ENCODE measurements around the gene WDR18. TPM values are rescaled to one million over a fixed set of nuclear protein-coding genes. Genes with fewer than 3 reads are reported as not detected.

Gene WDR18
- polyA plus RNA-seq, 1 experiment: 44.3 TPM

- ChIA-PET POLR2A (no interaction called here), CTCF (interaction anchor here (1.2 kb wide), 1 partner anchor 8 kb away, joined by 3 read pairs; no protein-coding TSS in a partner anchor)
- Histone ChIP-seq H3K36me3 (ENCODE audit: control insufficient read depth, insufficient read depth, low read length) (peaks cover 24% of the 10 kb centered on the region), H3K27me3 (ENCODE audit: control insufficient read depth, insufficient read depth, low read length) (no peaks in the 10 kb centered on the region), H3K4me3 (ENCODE audit: low read depth, low read length) (no peak overlapping the region)
- DNase-seq (ENCODE audit: low read depth): no peak
- no peak for TF ChIP-seq CTCF (IDR thresholded peaks at IDR 0.05; ENCODE audit: insufficient read depth, low read depth, low read length)
Measured at GRCh38 chr19:958967-959855, 24.9 kb upstream of the WDR18 start.

GRCh38 chr19:960020-960419 lies 24.1 kb upstream of the WDR18 start:
- CTCF ChIA-PET: no interaction called here
- H3K27me3 ChIP-seq (ENCODE audit: control insufficient read depth, insufficient read depth, low read length): no peaks in the 10 kb centered on the region
- POLR2A ChIA-PET: no interaction called here
- DNase-seq (ENCODE audit: low read depth): no peak
- H3K36me3 ChIP-seq (ENCODE audit: control insufficient read depth, insufficient read depth, low read length): peaks cover 32% of the 10 kb centered on the region
- no peak for TF ChIP-seq CTCF (IDR thresholded peaks at IDR 0.05; ENCODE audit: insufficient read depth, low read depth, low read length)
- no peak overlapping the region for H3K4me3 ChIP-seq (ENCODE audit: low read depth, low read length)

GRCh38 chr19:960601-960938 lies 23.6 kb upstream of the WDR18 start:
- ChIA-PET POLR2A (no interaction called here), CTCF (no interaction called here)
- no peak overlapping the region for H3K4me3 ChIP-seq (ENCODE audit: low read depth, low read length)
- no peaks in the 10 kb centered on the region for H3K27me3 ChIP-seq (ENCODE audit: control insufficient read depth, insufficient read depth, low read length)
- no peak for DNase-seq (ENCODE audit: low read depth)
- peaks cover 35% of the 10 kb centered on the region for H3K36me3 ChIP-seq (ENCODE audit: control insufficient read depth, insufficient read depth, low read length)
- no peak for TF ChIP-seq CTCF (IDR thresholded peaks at IDR 0.05; ENCODE audit: insufficient read depth, low read depth, low read length)

- H3K4me3 ChIP-seq (ENCODE audit: low read depth, low read length): no peak overlapping the region
- H3K36me3 ChIP-seq (ENCODE audit: control insufficient read depth, insufficient read depth, low read length): peaks cover 40% of the 10 kb centered on the region
- DNase-seq (ENCODE audit: low read depth): no peak
- CTCF ChIA-PET: interaction anchor here (0.7 to 1.0 kb wide), 2 partner anchors 20 to 22 kb away, joined by 3 to 4 read pairs; partner anchors contain the start of gene WDR18
- no peaks in the 10 kb centered on the region for H3K27me3 ChIP-seq (ENCODE audit: control insufficient read depth, insufficient read depth, low read length)
- POLR2A ChIA-PET: interaction anchor here (0.6 kb wide), 1 partner anchor 12 kb away, joined by 12 read pairs; no protein-coding TSS in a partner anchor
- no peak for TF ChIP-seq CTCF (IDR thresholded peaks at IDR 0.05; ENCODE audit: insufficient read depth, low read depth, low read length)
Measured at GRCh38 chr19:961866-962620, 22.1 kb upstream of the WDR18 start.

GRCh38 chr19:962683-963400 lies 21.3 kb upstream of the WDR18 start:
- Histone ChIP-seq H3K27me3 (ENCODE audit: control insufficient read depth, insufficient read depth, low read length) (no peaks in the 10 kb centered on the region), H3K36me3 (ENCODE audit: control insufficient read depth, insufficient read depth, low read length) (peaks cover 43% of the 10 kb centered on the region), H3K4me3 (ENCODE audit: low read depth, low read length) (no peak overlapping the region)
- POLR2A ChIA-PET: no interaction called here
- DNase-seq (ENCODE audit: low read depth): no peak
- CTCF ChIA-PET: no interaction called here
- TF ChIP-seq CTCF (IDR thresholded peaks at IDR 0.05; ENCODE audit: insufficient read depth, low read depth, low read length): no peak

Measured in BJ (cell line).